Measurements from ENCODE around the gene INSIG2. TPM values are rescaled to one million over a fixed set of nuclear protein-coding genes. Genes with fewer than 3 reads are reported as not detected.

Gene INSIG2
- total RNA-seq, 3 donors from 2014 or later (not counting 1 experiment from before 2014, with no cell fraction given), result 9.5 to 20.5 (median 13.9) TPM

Other genes with a start within 250 kb of the INSIG2 start
- gene CCDC93, start 74.4 kb upstream of the INSIG2 start, total RNA-seq, result 10 to 100 TPM; 58.6 to 68.6 (median 67.4) TPM